T-helper 1 cell (primary cell): ENCODE results near the gene GM2A.
"Not testable (repeated sequence)": the region's sequence is repeated elsewhere in the genome, so short reads cannot be mapped to it uniquely, and the experiment has no call there.

ENCODE experiments used
- DNase-seq, 5 donors: peaks; one replicate each; pipeline ENCODE4 v3.0.0-alpha.2; 2012 to 2020

GM2A gene

DNA sequence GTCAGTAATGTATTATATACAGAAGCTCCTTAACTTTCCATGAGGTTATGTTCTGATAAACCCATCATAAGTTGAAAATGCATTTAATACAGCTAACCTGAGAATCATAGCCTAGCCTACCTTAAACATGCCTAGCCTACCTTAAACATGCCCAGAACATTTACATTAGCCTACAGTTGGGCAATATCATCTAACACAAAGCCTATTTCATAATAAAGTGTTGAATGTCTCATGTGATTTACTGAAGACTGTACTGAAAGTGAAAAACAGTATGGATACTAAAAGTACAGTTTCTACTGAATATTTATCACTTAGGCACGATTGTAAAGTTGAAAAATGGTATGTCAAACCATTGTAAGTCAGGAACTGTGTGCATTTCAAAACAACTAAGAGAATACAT, 1.6 kb downstream of the GM2A start:
- no peak for DNase-seq

DNA sequence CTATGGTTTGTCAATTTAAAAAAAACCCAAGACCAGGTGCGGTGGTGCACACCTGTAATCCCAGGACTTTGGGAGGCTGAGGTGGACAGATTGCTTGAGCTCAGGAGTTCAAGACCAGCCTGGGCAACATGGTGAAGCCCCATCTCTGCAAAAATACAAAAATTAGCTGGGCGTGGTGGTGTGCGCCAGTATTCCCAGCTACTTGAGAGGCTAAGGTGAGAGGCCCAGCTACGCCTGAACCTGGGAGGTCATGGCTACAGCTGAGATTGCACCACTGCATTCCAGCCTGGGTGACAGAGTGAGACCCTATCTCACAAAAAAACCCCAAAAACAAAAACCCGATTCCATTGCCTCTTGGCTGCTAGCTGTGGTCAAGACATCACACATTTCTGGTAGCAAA, 2.0 kb downstream of the GM2A start:
- DNase-seq: not testable (repeated sequence)

DNA sequence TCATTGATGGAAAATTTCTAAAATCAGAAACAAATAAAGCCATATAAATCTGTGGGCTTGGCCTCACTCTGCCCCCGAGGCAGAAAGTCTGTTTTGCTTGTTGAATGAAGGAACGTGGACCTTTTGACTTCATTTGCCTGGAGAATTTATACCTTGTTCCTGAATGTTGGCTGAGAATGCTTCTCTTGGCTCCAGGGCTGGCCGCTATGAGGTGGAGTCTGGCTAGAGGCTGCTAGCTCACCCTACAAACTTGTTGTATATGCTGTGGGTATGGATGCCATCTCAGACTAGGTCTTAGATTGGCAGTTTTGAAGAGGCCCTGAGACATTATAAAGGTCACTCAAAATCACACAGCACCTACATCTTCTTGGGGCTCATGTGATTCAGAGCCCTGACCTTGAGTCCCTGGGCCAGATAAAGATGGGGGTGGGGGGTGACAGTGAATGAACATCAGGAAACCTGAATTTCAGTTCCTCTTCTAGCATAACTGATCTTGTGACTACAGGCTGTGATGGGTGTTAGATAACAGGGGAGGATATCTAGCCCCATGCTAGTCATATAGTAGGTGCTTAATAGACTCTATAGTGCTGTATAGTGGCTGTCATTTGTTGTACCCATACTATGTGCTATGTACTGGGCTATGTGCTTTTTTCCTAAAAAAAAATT, 2.8 kb downstream of the GM2A start:
- no peak for DNase-seq

DNA sequence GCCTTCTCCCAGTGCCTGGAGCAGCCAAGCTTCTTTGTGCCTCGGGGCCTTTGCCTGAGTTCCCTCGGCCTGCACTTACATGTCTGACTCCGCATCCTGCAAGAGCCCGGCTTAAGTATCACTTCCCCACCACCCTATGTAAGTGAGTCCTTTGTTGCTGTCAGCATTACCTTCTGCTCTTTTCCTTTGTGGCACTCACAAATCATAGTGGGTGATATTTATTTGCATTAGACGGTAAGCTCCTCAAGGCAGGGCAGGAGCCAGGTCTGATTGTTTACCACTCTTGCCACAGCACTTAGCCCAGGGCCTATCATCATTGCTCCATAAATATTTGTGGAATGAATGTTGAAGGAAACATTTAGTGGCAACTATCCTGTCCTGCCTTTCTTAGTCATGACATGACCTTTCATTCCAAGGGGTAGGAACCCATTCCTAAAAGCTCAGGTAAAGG, 4.8 kb downstream of the GM2A start:
- DNase-seq: no peak

DNA sequence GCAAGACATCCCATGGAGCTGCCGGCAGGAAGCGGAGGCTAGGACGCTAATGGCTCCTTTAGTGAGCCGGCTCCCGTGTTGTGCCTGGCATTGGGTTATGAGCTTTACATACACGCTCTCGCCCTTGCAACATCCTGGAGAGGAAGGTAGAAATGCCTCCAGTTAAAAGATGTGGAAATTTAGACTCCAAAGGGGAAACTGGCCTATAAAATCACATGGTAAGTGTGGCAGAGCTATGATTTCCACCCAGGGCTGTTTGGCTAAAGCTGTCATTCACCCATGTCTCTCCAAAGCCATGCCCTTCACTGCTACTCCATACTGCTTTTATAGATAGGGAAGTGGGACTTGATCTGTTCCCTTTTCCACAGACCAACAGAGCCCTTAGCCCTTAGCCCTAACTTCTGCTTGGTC, 5.2 kb downstream of the GM2A start:
- DNase-seq: no peak

DNA sequence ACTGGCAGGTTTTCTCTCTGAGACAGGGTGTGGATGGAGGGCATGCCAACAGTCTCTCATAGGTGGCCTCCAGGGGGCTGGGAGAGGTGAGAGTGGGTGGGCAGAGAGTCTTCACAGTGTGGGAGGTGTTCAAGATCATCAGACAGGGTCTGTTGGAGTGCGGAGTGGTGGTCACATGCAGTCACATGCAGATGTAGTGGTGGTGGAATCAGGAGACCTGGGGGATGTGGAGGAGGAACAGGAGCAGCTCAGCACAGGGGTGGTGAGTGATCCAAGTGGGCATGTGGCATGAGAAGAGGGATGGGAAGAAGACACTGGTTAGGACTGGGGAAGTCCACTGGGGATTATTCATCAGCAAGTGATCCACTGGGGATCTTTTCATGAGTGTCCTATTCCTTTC, 5.8 kb downstream of the GM2A start:
- DNase-seq: no peak

DNA sequence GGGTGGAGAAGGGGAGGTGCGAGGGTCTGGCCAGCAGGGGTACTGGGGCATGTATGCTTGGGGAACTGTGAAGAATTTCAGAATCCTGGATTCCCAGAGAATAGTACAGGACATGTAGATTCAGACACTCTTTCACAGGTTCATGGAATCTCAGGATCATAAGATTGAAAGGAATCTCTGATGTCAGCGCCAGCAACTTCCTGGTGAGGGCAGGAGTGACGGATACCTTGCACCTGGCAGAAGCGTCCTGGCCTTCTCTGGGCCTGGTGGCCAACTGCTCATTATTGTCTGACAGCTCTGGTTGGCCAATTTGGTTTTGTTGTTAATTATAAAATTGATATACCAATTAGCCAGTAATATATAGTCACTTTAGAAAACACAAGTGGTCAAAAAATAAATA, 6.9 kb downstream of the GM2A start:
- DNase-seq: no peak

DNA sequence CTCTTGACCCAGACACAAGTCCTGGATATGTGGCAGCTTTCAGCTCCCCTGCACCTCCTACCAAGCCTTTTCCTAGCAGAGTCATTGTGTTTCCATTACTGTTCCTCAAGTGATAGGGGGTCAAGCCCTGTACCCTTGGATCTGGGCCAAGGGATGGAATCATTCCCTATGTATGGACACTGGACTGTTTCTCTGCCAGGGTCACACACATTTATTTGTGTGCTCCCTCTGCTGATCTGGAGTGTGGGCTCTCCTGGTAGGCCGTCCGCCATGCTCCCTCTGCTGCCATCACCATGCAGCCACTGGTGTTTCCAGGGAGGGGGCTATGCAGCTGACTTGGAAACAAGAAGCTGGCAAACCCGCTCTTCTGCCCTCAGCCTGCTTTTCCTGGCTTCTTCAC, 9.5 kb downstream of the GM2A start:
- no peak for DNase-seq

DNA sequence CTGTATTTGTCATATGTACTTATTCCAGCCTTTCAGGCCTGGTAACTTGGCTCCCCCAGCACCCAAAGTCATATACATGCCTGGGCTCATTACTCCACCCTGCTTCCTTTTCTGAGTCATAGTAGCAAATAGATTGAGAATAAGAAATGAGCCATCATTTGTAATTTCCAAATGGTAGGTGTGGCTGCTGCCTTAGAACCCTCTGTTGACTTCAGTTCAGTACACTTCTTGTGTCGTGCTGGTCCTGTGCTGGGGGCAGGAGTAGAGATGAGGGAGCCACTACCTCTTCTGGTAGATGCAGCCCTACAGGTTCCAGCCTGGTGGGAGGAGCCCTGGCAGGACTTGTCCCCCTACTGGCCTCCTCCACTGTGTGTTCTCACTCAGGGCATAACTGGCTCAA, 11.1 kb downstream of the GM2A start:
- DNase-seq: peak in 1 of 5 donors; percentile 59

DNA sequence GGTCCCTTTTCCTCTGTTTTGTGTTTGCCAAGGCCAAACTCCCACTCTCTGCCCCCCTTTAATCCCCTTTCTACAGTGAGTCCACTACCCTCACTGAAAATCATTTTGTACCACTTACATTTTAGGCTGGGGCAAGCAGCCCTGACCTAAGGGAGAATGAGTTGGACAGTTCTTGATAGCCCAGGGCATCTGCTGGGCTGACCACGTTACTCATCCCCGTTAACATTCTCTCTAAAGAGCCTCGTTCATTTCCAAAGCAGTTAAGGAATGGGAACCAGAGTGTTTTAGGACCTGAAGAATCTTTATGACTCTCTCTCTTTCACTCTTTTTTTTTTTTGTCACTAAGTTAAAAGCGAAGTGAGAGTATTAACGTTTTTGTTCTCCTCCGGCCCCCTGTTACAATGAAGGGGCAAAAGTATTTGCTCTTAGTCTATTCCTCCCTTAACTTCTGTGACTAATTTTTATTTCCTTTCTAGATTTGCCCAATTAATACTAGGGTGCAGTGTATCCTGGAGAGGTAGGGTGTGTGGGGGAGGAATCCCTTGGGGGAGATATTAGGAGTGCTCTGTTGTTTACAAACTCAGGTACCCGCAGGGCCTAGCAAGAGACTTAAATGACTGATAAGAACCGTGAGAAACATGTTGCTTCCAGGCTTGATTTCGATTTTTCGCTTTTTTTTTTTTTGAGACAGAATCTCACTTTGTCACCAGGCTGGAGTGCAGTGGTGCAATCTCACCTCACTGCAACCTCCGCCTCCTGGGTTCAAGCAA, 14.7 kb downstream of the GM2A start:
- no peak for DNase-seq

DNA sequence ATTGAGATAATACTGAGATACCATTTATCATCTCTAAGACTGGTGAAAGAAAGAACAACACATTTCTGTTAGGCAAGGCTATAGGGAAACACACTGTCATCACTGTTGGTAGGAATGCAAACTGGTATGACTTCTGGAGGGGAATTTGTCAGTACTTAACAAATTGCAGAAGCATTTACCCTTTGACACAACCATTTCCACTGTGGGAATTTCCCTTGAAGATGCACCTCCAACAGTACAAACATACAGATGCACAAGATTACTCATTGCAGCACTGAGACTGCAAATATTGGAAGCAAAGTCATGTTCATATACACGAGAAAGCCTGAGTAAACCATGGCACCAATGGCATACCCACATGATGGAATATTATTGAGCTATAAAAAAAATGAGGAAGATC, 17.6 kb downstream of the GM2A start:
- peak in 1 of 5 donors; percentile 65 for DNase-seq

DNA sequence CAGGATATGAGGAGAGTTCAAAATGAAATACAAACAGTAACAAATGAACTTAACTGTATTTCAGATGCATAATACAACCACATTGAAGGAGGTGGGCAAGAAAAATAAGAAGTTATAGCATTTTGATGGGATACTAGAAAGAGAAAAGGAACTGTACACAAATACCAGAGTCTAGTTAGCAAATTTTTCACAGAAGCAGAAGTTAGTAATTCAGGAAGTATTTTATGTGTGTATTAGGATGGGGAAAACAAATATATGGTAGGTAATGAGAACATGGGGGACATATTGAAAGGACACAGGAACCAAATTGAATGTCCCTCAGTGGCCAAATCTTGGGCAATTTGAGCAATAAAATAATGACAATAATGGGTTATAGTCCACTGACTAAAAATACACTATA, 18.4 kb downstream of the GM2A start:
- DNase-seq: no peak

DNA sequence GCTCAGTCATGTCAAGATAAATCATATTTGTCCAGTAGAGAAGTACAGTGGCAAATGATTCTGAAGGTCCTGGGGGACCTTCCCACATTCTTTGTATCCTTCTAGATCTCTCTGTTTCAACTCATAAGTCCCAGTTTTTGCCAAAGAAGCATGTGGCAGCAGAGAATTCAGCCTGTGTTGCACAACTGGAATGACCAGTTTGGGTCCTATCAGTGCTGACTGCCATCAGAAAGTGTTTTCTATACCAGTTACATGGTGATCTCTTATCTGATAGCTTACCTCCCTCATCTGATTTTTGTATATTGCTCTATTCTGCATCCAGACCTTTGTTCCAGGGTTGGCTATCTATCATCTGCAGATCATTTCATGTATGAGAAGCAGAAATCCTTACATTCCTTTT, 21.7 kb downstream of the GM2A start:
- no peak for DNase-seq

DNA sequence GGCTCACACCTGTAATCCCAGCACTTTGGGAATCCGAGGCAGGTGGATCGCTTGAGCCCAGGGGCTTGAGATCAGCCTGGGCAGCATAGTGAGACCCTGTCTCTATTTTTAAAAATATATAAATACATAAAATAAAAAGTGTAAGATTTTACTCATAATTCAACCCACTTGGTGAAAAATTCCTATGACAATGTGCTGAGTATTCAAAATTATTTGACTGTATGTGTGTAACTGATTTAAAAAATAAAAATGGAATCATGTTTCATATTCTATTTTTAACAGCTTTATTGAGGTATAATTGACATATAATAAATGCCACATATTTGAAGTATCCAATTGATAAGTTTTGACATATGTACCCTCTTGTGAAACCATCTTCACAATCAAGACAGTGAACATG, 22.8 kb downstream of the GM2A start:
- DNase-seq: no peak

DNA sequence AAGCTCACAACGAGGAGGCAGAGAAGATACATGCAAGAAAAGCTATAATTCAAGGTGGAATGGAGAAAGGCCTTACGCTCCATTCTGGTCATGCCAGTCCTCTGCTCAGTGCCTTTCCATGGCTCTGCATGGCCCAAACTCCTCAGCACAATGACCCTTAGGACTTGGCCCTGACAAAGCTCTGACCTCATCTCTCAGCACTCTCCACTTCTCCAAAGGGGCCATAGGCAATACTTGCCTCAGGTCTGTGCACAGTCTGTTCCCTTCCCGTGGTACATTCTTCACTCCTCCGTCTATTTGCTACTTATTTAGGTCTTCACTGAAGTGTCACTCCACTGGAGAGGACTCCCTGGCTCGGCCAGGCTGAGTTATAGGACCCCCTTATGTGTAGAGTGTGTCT, 25.9 kb downstream of the GM2A start:
- DNase-seq: no peak

DNA sequence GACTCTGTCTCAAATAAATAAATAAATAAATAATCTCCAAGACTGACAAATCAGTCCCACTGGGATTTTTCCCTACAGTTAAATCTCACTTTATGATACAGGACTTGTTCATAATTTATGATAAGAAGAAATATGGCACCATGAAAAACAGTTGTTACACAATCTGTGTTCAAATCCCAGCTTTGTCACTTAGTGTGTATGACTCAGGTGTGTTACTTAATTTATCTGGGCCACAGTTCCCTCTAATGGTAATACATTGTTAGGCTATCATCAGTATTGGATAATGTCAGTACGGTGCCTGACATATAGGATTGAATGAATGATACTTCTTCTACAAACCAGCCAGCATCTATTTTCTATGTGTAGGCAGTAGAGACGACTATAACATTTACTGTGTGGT, 27.5 kb downstream of the GM2A start:
- DNase-seq: no peak

DNA sequence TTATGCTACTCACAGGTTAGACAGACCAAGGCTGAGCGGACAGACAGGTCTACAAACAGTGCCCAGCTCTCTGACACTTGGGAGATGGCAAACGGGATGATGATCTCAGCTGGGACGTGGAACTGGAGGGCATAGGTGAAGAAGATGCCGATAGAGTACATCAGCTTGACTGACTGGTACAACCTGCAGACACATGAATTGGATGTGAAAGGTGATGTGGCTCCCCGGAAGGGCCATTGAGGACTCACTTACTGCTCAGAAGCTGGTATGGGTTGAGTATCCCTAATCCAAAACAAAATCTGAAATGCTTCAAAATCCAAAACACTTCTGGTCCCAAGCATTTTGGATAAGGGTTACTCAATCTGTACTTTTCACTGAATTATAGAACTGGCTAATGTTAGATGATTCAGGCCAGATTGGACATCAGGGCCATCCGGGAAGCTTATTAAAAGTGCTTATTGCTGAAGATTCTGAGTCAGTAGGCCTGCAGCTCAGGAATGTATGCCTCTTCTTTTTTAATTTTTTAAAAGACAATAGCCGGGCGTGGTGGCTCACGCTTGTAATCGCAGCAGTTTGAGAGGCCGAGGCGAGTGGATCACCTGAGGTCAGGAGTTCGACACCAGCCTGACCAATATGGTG, 28.1 kb downstream of the GM2A start:
- no peak for DNase-seq

DNA sequence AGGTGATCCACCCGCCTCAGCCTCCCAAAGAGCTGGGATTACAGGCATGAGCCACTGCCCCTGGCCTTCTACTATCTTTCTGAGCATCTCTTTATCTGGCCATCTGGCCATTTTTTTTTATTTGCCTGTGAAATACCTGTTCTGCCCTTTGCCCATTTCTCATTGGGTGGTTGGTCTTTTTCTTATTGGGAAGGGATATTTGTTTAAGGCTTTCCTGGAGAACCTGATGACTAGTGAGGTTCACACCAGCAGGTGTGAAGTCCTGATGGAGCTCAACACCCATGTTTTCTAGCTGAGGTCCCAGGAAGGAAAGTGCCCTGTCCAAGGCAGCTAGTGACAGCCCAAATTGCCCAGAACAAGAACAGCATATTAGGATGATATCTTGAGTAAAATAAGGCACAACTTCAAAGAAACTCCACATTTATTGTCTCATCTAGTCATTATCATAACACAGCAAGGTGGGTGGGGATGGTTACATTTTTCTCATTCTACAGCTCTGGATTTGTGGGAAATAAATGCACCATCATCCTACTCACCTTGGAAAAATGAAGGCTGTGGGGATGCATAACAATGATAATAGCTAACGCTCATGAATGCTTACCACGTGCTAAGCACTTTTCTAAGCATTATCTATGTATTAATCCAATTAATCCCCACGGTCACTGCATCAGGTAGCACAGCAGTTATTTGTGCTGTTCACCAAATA, 30.3 kb downstream of the GM2A start:
- DNase-seq: no peak

DNA sequence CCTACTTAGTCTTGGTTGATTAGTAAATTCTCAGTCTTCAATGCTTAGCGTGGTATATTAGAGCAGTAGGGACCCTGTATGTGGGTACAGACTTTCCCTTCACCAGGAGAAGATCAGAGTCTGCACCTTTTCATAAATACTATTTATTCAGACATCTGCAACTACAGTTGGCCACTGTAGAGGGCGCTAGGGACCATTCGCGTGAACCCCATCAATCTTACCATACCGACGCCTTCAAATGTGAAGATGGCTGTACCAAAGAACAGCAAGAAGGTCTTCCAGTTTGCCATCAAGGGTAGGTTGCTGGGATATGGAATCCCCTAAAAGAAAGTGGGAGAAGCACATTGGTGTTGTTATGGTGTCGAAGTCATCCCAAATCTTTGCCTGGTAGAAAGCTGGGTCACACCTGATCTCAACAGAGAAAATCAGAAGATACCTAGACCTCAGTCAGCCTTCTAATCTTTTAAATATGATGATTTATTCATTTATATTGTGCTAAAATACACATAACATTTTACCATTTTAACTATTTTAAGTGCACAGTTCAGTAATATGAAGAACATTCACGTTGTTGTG, 31.5 kb downstream of the GM2A start:
- DNase-seq: peak in 1 of 5 donors; percentile 15

DNA sequence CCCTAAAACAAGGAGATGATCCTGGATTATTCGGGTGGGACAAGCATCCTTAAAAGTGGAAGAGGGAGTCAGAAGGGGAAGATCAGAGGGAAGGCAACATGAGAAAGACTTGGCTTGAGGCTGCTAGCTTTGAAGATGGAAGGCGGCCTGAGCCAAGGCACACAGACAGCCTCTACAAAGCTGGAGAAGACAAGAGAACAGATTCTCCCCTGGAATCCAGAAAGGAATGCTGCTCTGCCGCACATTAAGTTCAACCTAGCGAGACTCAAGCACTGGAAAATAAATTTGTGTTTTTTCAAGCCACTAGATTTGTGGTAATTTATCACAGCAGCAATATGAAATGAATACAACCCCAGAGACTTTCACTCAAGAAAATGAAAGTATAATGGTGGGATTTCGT, 32.7 kb downstream of the GM2A start:
- DNase-seq: no peak

DNA sequence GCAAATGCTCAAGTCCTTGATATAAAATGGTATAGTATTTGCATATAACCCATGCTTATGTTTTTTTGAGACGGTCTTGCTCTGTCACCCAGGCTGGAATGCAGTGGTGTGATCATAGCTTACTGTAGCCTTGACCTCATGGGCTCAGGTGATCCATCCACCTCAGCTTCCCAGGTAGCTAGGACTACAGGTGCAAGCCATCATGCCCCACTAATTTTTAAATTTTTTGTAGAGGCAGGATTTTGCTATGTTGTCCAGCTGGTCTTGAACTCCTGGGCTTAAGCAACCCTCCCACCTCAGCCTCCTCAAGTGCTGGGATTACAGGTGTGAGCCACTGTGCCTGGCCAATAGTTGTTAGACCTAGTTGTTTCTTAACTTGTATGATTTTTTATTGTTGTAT, 33.3 kb downstream of the GM2A start:
- DNase-seq: no peak

DNA sequence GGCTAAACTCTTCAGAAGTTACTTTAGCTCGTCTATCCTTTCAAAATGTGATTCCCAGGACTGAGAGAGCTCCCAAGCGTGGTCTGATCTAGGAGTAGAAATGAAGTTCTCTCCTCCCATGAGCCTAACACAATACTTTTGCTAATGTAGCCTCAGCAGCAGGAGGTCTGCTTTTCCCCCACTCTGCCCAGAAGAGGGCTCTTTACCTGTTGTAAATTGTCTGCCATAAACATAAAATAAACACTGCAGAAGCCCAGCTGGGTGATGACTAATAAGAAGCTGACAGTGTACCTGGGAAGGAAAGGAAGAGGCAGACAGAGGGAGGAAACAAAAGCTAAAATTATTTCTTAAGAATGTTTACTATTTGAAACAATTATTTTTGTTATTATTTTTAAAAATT, 35.2 kb downstream of the GM2A start:
- DNase-seq: no peak

DNA sequence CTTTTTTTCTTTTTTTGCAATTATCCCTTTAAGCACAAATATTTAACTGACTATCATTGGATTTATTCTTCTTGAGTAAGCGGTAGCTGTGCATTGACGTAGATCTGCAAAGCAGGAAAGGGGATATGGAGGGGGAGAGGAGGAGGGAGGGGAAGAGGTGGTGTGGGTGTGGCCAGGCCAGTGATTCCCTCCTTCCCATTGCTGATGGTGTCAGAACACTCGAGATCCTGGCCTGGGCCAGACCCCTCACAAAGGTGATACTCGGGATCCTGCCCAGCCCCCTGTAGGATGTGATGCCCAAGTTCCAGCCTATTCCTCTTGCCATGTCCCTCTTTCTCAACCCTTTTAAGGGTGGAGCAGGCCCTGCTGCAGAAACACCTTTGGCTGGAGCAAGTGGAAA, 40.6 kb downstream of the GM2A start:
- DNase-seq: no peak
